Colonic mucosa (tissue), 4 donors: ENCODE data around the gene NTM. TPM values are rescaled to one million over a fixed set of nuclear protein-coding genes. Genes with fewer than 3 reads are reported as not detected.

Source experiments
- DNase-seq: peaks from one replicate; pipeline ENCODE4 v3.0.0-alpha.2; 2020
- H3K27ac ChIP-seq: fragments of 200-600 bp; one replicate; pipeline ENCODE4 v1.8.0; 2021
- H3K27me3 ChIP-seq: fragments of 200-600 bp; one replicate; pipeline ENCODE4 v1.8.0; 2021
- H3K36me3 ChIP-seq: fragments of 200-600 bp; one replicate; pipeline ENCODE4 v1.8.0; 2021
- H3K4me1 ChIP-seq: fragments of 200-600 bp; one replicate; pipeline ENCODE4 v1.8.0; 2021; ENCODE audit warnings: mild to moderate bottlenecking
- H3K4me3 ChIP-seq: fragments of 200-600 bp; one replicate; pipeline ENCODE4 v1.8.0; 2021
- H3K9ac ChIP-seq, 2 donors: one replicate each; pipeline ENCODE4 v1.7.0; 2013; ENCODE audit warnings: control low read depth in 2 of 2, low read depth in 2 of 2, low read length in 2 of 2
- H3K9me3 ChIP-seq: fragments of 200-600 bp; one replicate; pipeline ENCODE4 v1.8.0; 2021
- CTCF ChIP-seq: fragments of 200-600 bp; IDR thresholded peaks from one replicate; pipeline ENCODE4 v1.8.0; 2022; ENCODE audit warnings: antibody characterized with exemption, mild to moderate bottlenecking
- intact Hi-C: fragments of 100-400 bp; cut with DNase I; formaldehyde crosslinking; loops from one replicate; pipeline ENCODE4 v1.14.1; 2022
- total RNA-seq, 2 donors: library from RNA; stranded (reverse); fragmentation: NEBNext Ultra II Directional in 1 of 2; extraction: Animal tissue kit (Norgen Biotek cat#: 25700) in 1 of 2; gene quantifications; one replicate each; pipeline ENCODE4 v1.2.1, GENCODE V29; 2021
- donor health status: healthy.
- donor health status: DM: no; HTN: no; CAD: no.
- donor health status: DM: no; HTN: no; CAD: no.

Gene NTM
- total RNA-seq, 2 donors from 2014 or later: 1.6 to 2.8 TPM

DNA sequence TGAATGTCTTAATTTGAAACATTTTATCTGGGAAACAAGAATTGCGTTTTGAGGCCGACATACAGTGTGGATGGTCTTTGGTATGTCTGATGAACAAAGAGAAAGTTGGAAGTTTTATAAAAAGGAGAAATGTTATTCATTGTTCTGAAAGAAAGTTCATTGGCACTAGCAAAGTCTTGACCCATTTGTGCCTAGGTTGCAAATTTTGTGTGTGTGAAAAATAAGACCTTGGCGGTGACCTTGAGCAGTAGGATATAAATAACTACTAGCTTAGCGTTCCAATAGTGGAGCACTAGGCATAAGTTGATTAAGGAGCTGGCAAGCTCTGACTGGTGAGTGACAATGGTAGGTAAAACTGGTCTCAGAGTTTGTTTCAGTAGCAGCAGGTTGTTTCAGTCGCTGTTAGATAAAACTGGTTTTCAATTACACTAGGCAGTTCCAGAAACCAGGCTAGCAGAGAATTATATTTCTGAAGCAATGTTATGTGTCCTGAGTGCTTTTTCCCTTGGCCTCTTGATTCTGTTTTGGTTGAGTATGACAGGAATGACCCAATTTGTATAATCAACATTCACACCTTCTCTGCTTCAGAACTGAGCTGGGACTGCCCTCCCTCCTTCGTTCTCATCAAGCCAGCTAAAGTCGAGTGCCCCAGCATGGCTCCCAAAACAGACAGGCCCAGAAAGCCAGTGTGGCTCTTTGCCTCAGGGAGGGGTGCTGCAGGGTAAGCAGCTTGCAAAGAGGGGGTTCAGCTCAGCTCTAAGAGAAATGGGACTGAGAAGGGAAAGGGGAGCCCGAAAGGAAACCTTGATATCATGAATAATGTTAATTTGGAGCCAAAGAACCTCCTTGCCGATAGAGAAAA lies 85.7 kb downstream of the NTM start:
- H3K27me3 ChIP-seq: no peaks in the 10 kb centered on the region
- H3K4me3 ChIP-seq: no peak overlapping the region
- TF ChIP-seq CTCF: no peak
- H3K27ac ChIP-seq: no peak overlapping the region
- DNase-seq: no peak
- intact Hi-C loops: no loop called here
- no peaks in the 10 kb centered on the region for H3K9me3 ChIP-seq
- H3K36me3 ChIP-seq: no peaks in the 10 kb centered on the region
- no peak overlapping the region for H3K9ac ChIP-seq
- no peaks in the 10 kb centered on the region for H3K4me1 ChIP-seq

DNA sequence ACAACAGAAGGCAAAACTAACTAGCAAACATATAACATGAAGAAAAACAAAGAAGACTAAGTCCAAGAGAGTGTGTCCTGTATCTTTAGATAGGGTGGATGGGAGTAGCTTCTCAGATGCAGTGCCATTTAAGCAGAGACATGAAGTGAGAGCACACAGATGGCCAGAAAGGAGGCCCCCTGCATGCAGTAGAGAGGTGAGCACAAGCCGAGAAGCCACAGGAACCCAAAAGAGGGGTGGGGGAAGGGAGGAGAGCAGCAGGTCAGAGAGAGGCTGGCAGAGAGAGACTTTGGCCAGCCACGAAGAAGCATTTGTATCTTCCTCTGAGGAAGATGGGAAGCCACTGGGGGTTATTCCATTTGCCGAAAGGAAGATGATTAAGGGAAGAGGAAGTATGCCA lies 86.7 kb downstream of the NTM start:
- no peak for TF ChIP-seq CTCF
- Histone ChIP-seq H3K36me3 (no peaks in the 10 kb centered on the region), H3K27ac (no peak overlapping the region), H3K4me3 (no peak overlapping the region), H3K4me1 (no peaks in the 10 kb centered on the region), H3K9ac (no peak overlapping the region), H3K27me3 (no peaks in the 10 kb centered on the region), H3K9me3 (no peaks in the 10 kb centered on the region)
- intact Hi-C loops: no loop called here
- no peak for DNase-seq

DNA sequence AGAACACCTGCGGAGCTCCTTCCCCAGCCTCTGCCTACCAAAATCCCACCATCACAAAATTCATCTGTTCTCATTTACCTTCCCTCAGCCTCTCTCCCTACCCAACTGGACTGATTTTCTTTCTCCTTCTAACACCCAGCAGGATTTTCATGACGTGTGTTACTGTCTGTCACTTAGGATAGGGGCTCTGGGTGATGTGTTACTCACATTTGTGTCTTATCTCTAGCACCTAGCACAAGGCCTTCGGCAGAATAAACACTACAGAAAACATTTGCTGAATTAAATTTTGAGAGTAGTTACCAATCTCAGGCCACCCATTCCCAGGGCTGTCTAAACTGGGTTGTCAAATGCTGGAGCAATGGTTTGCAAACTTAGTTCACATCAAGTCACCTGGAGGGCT lies 88.0 kb downstream of the NTM start:
- Histone ChIP-seq H3K27ac (no peak overlapping the region), H3K4me3 (no peak overlapping the region), H3K27me3 (no peaks in the 10 kb centered on the region), H3K4me1 (no peaks in the 10 kb centered on the region), H3K9ac (no peak overlapping the region), H3K36me3 (no peaks in the 10 kb centered on the region), H3K9me3 (no peaks in the 10 kb centered on the region)
- no peak for DNase-seq
- intact Hi-C loops: no loop called here
- no peak for TF ChIP-seq CTCF

GRCh38 chr11:131460931-131461330 lies 90.5 kb downstream of the NTM start:
- Histone ChIP-seq H3K4me3 (no peak overlapping the region), H3K27ac (no peak overlapping the region), H3K9me3 (no peaks in the 10 kb centered on the region), H3K27me3 (no peaks in the 10 kb centered on the region), H3K9ac (no peak overlapping the region), H3K36me3 (no peaks in the 10 kb centered on the region), H3K4me1 (no peaks in the 10 kb centered on the region)
- intact Hi-C loops: no loop called here
- DNase-seq: no peak
- TF ChIP-seq CTCF: no peak

DNA sequence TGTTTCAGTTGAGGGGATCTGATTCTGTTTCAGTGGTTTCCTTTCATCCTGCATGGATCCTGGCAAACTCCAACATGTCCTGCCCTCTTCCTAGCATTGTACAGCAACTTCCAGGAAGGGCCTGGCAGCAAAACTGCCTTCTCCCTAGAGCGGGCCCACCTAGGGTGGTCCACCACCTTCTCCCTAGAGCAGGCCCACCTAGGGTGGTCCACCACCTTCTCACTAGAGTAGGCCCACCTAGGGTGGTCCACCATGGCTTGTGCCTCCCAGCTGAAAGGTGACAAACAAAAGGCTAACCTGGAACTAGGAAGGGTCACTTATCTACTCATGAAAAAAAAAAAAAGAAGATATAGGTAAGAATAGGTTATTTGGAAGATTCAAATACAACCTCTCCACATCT lies 92.2 kb downstream of the NTM start:
- intact Hi-C loops: no loop called here
- TF ChIP-seq CTCF: no peak
- DNase-seq: no peak

More for the DNA sequence above, 92.2 kb downstream of the NTM start:
- no peaks in the 10 kb centered on the region for H3K36me3 ChIP-seq
- H3K27ac ChIP-seq: no peak overlapping the region
- H3K27me3 ChIP-seq: no peaks in the 10 kb centered on the region
- no peak overlapping the region for H3K9ac ChIP-seq
- no peak overlapping the region for H3K4me3 ChIP-seq
- H3K4me1 ChIP-seq: no peaks in the 10 kb centered on the region
- no peaks in the 10 kb centered on the region for H3K9me3 ChIP-seq
